GM12878 (cell line): ENCODE data around the gene KLRF1. TPM values are rescaled to one million over a fixed set of nuclear protein-coding genes. Genes with fewer than 3 reads are reported as not detected.

Experiments
- PAX8 ChIP-seq: fragments of 450-650 bp; IDR thresholded peaks from 2 replicates; pipeline ENCODE4 v1.6.1; 2017; ENCODE audit warnings: mild to moderate bottlenecking, moderate library complexity
- RELA ChIP-seq: fragments of 450-650 bp; IDR thresholded peaks from 2 replicates; pipeline ENCODE4 v1.8.0; 2014; ENCODE audit warnings: borderline replicate concordance; ENCODE audit not compliant: partially characterized antibody
- SREBF1 ChIP-seq: IDR thresholded peaks from 2 replicates; pipeline ENCODE4 v1.6.1; 2012; ENCODE audit warnings: mild to moderate bottlenecking, low read length
- TARDBP ChIP-seq: IDR thresholded peaks from 2 replicates; pipeline ENCODE4 v1.6.1; 2016; ENCODE audit warnings: borderline replicate concordance
- ZNF207 ChIP-seq: fragments of 450-650 bp; IDR thresholded peaks from 2 replicates; pipeline ENCODE4 v1.6.1; 2014; ENCODE audit warnings: antibody characterized with exemption, mild to moderate bottlenecking, borderline replicate concordance
- polyA plus RNA-seq, 11 experiments: library from polyadenylated mRNA; depleted of rRNA in 4 of 11; unstranded in 6 of 11; stranded (reverse) in 5 of 11; fragments of >200 nt; fragmentation: Nextera tagmentation in 4 of 11; fragmentation: Illumina TruSeq in 1 of 11; extraction: Ambion mirVana in 4 of 11; extraction: Trizol in 1 of 11; gene quantifications; 1 replicate in 1 of 11; 2 replicates in 10 of 11; pipeline versions ENCODE4 v1.2.1 to v1.2.3, GENCODE V29; 2011 to 2016; ENCODE audit warnings: inconsistent platforms in 2 of 11, missing spikeins in 2 of 11, low read depth in 1 of 11
- total RNA-seq, 4 experiments: library from RNA; depleted of rRNA in 3 of 4; stranded (reverse); fragments of >200 nt in 3 of 4; fragmentation: Illumina TruSeq in 1 of 4; extraction: Trizol in 1 of 4; gene quantifications; 2 replicates each; pipeline versions ENCODE4 v1.2.1 to v1.2.3, GENCODE V29; 2013 to 2021
- TF ChIP-seq, protein P1 (sequence below): IDR thresholded peaks from 2 replicates; pipeline ENCODE4 v1.6.1; 2011; ENCODE audit warnings: borderline replicate concordance, low read depth, mild to moderate bottlenecking, moderate library complexity, mixed read lengths, low read length; ENCODE audit not compliant: insufficient read depth; ENCODE audit errors: extremely low read length
- TF ChIP-seq, protein P2 (sequence below): fragments of 450-650 bp; IDR thresholded peaks from 2 replicates; pipeline ENCODE4 v1.6.1; 2018; ENCODE audit warnings: borderline replicate concordance, mild to moderate bottlenecking; ENCODE audit not compliant: partially characterized antibody
- TF ChIP-seq, protein P3 (sequence below): fragments of 450-650 bp; IDR thresholded peaks from 2 replicates; pipeline ENCODE4 v1.6.1; 2016; ENCODE audit warnings: mild to moderate bottlenecking
- TF ChIP-seq, protein P4 (sequence below): fragments of 450-650 bp; IDR thresholded peaks from 2 replicates; pipeline ENCODE4 v1.6.1; 2017; ENCODE audit warnings: mild to moderate bottlenecking, low read depth, inconsistent platforms; ENCODE audit not compliant: poor library complexity, severe bottlenecking

The KLRF1 gene
- total and polyA plus RNA-seq, 10 of the 15 experiments (the other 5 are each of a cell fraction or from before 2014, with no cell fraction given) = 0.13 to 2.0 (median 0.18) TPM; not detected in 6

DNA sequence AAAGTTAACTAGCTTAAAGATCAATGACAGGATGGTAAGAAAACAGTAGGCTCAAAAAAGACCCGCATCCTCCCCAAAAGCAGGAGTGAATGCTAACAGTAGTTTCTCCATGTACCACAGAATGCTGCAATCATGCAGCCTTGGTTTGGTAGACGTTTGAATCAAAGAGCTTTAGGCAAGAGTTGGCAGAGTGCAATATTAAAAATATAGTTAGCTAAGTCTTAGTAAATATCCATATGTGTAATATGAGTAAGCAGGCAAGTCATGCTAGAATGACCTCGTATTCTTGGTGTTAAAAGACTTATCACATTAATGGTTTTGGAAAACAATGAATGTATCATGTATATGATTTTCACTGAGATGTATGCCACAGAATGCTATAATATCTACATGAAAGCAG is 18.8 kb upstream of the KLRF1 start (continued):
- no peak for TF ChIP-seq ZNF207
- TF ChIP-seq, protein P1, sequence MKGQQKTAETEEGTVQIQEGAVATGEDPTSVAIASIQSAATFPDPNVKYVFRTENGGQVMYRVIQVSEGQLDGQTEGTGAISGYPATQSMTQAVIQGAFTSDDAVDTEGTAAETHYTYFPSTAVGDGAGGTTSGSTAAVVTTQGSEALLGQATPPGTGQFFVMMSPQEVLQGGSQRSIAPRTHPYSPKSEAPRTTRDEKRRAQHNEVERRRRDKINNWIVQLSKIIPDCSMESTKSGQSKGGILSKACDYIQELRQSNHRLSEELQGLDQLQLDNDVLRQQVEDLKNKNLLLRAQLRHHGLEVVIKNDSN = no peak
- TF ChIP-seq TARDBP = no peak
- TF ChIP-seq SREBF1 = no peak
- TF ChIP-seq RELA = no peak
- no peak for TF ChIP-seq PAX8
- TF ChIP-seq, protein P2, sequence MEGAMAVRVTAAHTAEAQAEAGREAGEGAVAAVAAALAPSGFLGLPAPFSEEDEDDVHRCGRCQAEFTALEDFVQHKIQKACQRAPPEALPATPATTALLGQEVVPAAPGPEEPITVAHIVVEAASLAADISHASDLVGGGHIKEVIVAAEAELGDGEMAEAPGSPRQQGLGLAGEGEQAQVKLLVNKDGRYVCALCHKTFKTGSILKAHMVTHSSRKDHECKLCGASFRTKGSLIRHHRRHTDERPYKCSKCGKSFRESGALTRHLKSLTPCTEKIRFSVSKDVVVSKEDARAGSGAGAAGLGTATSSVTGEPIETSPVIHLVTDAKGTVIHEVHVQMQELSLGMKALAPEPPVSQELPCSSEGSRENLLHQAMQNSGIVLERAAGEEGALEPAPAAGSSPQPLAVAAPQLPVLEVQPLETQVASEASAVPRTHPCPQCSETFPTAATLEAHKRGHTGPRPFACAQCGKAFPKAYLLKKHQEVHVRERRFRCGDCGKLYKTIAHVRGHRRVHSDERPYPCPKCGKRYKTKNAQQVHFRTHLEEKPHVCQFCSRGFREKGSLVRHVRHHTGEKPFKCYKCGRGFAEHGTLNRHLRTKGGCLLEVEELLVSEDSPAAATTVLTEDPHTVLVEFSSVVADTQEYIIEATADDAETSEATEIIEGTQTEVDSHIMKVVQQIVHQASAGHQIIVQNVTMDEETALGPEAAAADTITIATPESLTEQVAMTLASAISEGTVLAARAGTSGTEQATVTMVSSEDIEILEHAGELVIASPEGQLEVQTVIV = no peak
- TF ChIP-seq, protein P3, sequence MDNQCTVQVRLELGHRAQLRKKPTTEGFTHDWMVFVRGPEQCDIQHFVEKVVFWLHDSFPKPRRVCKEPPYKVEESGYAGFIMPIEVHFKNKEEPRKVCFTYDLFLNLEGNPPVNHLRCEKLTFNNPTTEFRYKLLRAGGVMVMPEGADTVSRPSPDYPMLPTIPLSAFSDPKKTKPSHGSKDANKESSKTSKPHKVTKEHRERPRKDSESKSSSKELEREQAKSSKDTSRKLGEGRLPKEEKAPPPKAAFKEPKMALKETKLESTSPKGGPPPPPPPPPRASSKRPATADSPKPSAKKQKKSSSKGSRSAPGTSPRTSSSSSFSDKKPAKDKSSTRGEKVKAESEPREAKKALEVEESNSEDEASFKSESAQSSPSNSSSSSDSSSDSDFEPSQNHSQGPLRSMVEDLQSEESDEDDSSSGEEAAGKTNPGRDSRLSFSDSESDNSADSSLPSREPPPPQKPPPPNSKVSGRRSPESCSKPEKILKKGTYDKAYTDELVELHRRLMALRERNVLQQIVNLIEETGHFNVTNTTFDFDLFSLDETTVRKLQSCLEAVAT = no peak
- TF ChIP-seq, protein P4, sequence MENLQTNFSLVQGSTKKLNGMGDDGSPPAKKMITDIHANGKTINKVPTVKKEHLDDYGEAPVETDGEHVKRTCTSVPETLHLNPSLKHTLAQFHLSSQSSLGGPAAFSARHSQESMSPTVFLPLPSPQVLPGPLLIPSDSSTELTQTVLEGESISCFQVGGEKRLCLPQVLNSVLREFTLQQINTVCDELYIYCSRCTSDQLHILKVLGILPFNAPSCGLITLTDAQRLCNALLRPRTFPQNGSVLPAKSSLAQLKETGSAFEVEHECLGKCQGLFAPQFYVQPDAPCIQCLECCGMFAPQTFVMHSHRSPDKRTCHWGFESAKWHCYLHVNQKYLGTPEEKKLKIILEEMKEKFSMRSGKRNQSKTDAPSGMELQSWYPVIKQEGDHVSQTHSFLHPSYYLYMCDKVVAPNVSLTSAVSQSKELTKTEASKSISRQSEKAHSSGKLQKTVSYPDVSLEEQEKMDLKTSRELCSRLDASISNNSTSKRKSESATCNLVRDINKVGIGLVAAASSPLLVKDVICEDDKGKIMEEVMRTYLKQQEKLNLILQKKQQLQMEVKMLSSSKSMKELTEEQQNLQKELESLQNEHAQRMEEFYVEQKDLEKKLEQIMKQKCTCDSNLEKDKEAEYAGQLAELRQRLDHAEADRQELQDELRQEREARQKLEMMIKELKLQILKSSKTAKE = no peak
